Stimulated activated CD4-positive, alpha-beta T cell treated with anti-CD3 and anti-CD28 coated beads, Interleukin-4, amount 100 ng/mL, for 1 hour (primary cell): ENCODE data around the gene HOXD8.

Experiments
- DNase-seq: peaks from one replicate; pipeline ENCODE4 v3.0.0-alpha.2; 2020

HOXD8 gene

DNA sequence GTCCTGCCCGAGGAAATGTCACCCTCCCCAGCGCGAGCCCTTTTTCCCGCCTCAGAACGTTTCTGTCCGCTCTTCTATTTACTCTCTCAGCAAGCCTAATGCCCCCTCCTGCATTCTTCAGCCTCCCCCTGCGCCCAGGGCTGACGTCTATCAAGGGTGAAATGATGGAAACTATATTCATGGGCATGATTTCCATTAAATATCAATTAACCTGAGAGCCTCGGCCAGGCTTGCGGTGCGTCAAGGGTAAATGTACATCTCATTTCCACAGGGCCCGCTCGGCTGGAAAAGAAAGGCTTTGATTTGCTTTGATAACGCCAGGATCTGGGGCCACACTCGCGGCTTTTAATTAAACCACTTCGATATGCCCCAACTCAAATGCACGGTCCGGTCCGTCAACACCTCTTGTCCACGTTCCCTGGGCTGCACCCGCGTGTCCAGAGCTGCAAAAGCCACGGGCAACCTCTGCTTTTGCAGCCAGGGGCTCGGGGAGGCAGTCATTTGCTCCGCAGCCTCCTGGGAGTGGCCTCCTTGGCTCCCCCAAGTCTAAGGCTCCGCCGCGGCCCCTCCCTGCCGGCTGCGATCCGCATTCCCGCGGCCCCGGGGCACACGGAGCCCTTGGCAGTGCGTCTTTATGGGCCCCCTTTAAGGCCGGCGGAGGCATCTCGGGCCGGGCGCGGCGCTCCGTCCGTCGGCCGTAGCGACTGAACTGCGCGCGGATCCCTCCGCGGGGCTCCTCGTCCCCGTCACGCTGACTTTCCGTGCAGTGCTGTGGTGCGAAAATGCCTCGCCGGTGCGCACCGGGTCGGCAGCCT, at the start of gene HOXD8:
Gene HOXD8, plus strand, starts transcription at position 724 of the 815 bp plus-strand sequence. CDS start 662 bp downstream, outside the sequence.
- DNase-seq, result peak; percentile 32

GRCh38 chr2:176079831-176080539, 49.5 kb upstream of the HOXD8 start:
- DNase-seq, result no peak

- no peak for DNase-seq
Measured at GRCh38 chr2:176080540-176081375, 48.7 kb upstream of the HOXD8 start.

DNA sequence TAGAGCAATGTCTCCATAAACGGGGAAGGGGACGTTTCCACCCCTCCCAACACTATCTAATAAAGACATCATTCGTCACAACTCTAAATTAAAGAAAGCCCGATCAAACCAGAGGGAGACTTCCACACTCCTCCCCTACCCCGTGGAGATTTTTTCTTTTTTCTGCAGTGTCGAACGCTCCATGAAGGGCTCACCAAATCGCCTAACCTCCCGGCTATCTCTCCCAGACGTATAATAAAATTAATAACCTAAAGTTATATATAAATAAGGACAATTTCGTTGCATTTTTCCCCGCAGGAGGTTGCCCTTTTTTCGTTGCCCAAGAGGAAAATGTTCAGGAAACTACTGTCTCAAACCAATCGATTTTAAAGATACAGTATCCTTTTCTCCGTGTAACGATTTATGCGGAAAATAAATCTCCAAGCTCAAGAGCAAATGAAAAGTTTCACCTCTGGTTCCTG, 48.1 kb upstream of the HOXD8 start:
- DNase-seq, result no peak

- no peak for DNase-seq
Measured at GRCh38 chr2:176081837-176082524, 47.5 kb upstream of the HOXD8 start.

DNA sequence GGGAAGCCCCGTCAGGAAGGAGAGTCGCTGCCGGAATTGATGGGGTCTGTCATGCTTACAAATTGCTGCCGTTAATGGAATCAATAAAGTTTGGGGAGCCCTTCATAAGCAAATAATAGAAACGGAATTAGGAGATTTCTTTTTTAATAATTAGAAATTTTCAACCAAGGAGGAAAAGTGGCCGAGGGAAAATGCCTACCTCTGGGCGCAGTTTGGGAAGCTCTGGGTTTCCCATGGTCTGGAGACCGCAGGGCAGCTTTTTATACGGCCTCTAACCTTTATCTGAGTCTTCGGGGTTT, 47.0 kb upstream of the HOXD8 start:
- no peak for DNase-seq

DNA sequence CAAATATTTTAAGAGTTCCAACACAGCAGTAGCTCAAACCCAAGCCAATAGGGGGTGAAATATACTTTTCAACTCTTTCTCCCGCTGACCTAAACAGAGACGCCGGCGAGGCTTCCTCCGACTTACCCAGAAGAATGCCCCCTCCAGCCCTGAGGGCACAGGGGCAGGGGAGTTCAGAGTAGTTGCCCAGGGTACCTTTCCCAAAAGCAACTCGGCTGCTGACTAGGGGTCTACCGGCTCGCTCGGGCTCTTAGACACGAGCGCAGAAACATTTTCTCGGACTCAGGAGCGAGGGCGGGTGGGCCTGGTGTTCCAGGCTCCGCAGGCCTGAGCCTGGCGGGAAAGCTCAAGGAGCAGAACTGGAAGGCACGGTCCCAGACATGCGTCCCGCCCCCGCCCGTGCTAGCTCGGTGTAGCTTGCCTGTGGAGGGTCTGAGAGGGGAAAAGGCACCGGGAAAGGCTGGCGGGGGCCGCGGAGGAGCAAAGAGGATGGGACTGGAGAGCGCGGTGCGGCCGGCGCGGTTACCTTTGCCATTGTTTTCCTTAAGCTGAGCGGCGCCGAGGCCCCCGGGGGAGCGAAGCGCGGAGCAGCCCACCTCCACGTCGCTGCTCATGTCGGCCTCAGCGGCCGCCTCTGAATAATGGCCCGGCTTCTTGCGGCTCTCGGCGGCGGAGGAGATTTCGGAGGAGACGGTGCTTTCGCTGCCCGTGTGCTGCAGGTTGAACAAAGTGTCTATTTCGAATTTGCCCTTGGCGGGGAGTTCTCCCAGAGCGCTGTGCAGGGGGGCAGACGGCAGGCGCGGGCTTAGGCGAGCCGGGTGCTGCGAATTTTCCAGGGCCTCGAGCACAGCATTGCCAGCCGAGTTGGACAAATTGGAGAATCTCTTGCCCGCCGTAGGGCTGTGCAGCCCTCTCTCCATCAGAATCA, 46.4 kb upstream of the HOXD8 start:
- no peak for DNase-seq

DNA sequence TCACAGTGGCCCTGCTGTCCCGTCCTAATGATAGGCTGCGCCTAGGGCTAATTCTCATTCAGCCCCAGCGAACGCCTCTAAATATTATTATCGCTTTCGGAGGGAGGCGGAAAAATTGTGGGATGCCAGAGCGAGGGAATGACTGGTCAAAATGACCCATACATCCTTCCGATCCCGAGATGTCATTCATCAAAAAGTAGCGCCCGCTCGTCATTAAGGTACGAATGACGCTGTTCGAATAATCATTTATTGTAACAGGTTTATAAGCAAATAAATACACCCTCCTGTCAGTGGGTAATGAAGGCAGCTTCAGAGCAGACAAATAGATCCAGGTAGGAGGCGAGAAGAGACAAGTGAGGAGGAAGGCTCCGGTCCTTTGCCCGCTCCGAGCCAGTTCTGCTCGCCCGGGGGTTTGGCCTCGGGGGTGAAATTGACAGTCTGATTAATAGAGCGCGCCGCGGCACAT, 45.7 kb upstream of the HOXD8 start, which contains the start of gene EVX2:
Gene EVX2, minus strand, starts transcription at position 167 of the 466 bp plus-strand sequence. CDS start 186 bp downstream, outside the sequence.
- no peak for DNase-seq

DNA sequence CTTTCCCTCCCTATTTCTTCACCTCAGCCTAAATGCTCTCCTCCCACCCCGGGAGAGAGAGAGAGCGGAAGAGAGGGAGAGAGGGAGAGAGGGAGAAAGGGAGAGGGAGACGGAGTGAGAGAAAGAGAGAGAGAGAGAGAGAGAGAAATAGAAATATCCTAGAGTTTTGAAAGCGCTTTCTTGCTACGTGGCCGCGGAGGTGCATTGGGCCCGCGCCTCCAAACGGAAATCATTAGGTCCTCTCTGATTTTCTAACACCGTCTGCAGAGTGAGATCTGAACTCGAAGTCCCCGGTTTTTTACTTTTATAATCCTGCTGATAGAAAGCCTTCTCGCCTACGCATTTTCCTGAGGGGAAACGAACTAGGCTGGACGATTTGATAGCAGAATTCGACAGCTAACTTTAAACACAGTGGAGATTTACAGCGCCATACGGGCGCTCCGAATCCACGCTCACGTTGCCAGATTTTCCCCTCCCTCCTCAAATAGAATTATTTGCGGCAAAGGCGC, 44.8 kb upstream of the HOXD8 start:
- no peak for DNase-seq

- no peak for DNase-seq
Measured at GRCh38 chr2:176085120-176085788, 44.3 kb upstream of the HOXD8 start.

GRCh38 chr2:176085861-176086771, 43.4 kb upstream of the HOXD8 start:
- DNase-seq, result no peak

DNA sequence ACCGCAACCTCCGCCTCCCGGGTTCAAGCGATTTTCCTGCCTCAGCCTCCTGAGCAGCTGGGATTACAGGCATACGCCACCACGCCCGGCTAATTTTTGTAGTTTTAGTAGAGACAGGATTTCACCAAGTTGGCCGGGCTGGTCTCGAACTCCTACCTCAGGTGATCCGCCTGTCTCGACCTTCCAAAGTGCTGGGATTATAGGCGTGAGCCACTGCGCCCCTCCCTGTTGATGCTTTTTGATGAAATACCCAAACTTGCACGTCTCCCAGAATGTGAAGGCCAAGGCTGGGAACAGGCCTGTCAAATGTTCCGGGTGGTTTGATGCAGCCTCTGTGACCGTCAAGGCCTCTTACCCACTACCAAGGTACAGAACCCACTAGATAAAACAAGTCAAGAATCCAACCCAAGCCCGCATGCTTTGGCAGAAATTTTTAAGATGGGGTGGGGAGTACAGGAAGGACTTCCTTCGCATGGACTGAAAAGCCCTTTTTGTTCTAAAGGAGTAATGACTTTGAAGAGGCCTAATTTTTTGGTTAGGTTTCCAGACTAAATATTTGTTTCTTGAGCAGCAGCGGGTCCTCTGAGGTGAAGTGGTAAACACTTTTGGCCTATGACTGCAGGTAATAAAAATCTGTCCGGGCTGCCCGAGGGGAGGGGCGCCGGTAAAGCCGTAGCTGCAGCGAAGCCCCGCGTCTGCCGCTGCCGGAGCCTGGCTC, 42.0 kb upstream of the HOXD8 start:
- DNase-seq, result no peak

DNA sequence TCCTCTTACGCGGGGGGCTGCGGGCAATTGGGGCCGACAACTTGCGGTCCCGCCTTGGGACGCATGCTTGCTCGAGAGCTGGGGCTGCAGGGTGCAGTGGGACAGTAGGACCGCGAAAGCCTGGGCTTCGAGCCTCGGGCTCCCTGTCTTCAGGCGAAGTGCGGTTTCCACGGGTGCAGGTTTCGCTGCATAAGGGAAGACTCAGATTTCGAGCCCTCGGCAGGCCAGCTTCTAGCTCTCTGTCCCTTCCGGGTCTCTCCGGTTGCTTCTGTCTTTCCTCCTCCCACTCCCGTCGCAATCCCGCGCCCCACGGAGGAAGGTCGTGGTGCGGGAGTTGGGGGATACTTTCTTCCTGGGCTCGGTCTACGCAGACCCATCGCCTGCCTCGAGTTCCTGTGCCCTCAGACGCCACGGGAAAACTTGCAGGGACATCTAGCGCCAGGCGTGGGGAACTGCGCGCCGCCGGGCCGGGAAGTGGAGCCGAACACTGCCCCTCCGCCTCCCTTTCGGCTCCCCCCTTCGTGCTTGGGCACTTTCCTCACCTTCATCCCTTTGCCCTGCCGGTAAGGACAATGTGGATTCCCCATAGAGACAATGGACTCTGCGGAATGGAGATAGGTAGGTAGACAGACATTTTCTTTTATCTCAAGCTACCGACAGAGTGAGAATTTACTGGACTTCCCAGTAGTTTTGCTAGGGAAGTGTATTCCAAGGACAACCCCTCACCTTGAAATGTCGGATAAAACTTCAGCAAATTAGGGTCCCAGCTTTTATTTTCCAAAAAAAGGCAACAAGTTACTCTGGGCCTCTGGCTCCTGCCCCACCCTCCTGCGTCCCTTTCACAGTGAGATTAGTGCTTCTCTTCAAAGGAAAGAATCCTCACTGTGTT, 41.2 kb upstream of the HOXD8 start:
- DNase-seq, result no peak

GRCh38 chr2:176088937-176089842, 40.3 kb upstream of the HOXD8 start:
- no peak for DNase-seq

DNA sequence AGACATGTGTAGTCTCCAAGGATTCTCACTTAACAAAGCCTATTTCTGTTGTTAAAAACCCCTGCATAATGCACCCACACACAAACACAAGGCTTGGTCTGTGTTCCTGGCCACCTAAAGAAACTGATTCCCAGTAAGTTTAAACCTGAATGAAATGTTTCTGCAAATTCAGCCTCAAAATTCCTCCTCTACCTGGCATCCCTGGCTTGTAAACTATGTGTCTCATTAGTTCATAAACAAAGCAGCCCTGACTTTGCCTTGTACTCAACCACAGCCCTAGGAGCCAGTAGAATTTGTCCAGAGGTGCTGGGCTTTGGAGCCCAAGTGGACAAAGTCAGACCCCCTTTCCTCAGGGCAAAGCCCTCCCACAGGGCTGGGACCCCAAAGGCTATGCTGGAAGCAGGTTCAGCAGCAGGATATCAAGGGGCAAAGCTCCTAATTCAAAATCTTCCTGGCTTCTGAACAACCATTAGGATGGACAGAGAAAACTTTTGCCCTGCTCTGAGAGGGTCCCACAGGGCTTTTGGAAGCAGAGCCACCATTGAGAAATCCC, 39.6 kb upstream of the HOXD8 start:
- DNase-seq, result no peak

GRCh38 chr2:176090862-176091261, 38.6 kb upstream of the HOXD8 start:
- no peak for DNase-seq
